KMS-11 (cell line): ENCODE results near the gene OSCP1.
A peak's percentile ranks its signal among the peaks of the same experiment; 100 is the strongest.

ENCODE experiments used
- H2AFZ ChIP-seq: fragments of 200-600 bp; sonication (generic); 2 replicates; pipeline ENCODE4 v1.6.1; 2016; ENCODE audit warnings: antibody characterized with exemption, mixed run types, low read depth
- H3K27ac ChIP-seq: fragments of 200-600 bp; sonication (generic); 2 replicates; pipeline ENCODE4 v1.6.1; 2016; ENCODE audit warnings: mild to moderate bottlenecking, mixed run types
- H3K27me3 ChIP-seq: fragments of 200-600 bp; sonication (generic); 2 replicates; pipeline ENCODE4 v1.6.1; 2017; ENCODE audit warnings: mild to moderate bottlenecking, low read depth, mixed run types, moderate library complexity; ENCODE audit not compliant: insufficient read depth
- H3K36me3 ChIP-seq: fragments of 200-600 bp; sonication (generic); 2 replicates; pipeline ENCODE4 v1.6.1; 2017; ENCODE audit warnings: mild to moderate bottlenecking, mixed run types; ENCODE audit not compliant: insufficient read depth
- H3K4me1 ChIP-seq: fragments of 200-600 bp; sonication (generic); 2 replicates; pipeline ENCODE4 v1.6.1; 2016; ENCODE audit warnings: mild to moderate bottlenecking, low read depth, mixed run types; ENCODE audit not compliant: poor library complexity, severe bottlenecking
- H3K4me2 ChIP-seq: fragments of 200-600 bp; sonication (generic); 2 replicates; pipeline ENCODE4 v1.7.0; 2016; ENCODE audit warnings: mild to moderate bottlenecking, mixed run types
- H3K4me3 ChIP-seq: fragments of 200-600 bp; sonication (generic); IDR thresholded peaks from 2 replicates; pipeline ENCODE4 v1.6.1; 2017; ENCODE audit warnings: low read depth, low read length, mixed read lengths; ENCODE audit not compliant: insufficient read depth
- H3K79me2 ChIP-seq: fragments of 200-600 bp; sonication (generic); 2 replicates; pipeline ENCODE4 v1.6.1; 2016; ENCODE audit warnings: low read depth, mixed run types; ENCODE audit not compliant: insufficient read depth
- H3K9ac ChIP-seq: fragments of 200-600 bp; sonication (generic); 2 replicates; pipeline ENCODE4 v1.6.1; 2016; ENCODE audit warnings: mild to moderate bottlenecking, mixed run types
- H4K20me1 ChIP-seq: fragments of 200-600 bp; sonication (generic); 2 replicates; pipeline ENCODE4 v1.6.1; 2016; ENCODE audit warnings: mild to moderate bottlenecking, mixed run types; ENCODE audit not compliant: insufficient read depth
- TF ChIP-seq, protein P1 (sequence below): fragments of 200-600 bp; sonication (generic); conservative IDR thresholded peaks from 2 replicates; pipeline ENCODE4 v1.6.1; 2017; ENCODE audit warnings: low read depth, mild to moderate bottlenecking, antibody characterized with exemption, low read length, moderate library complexity, mixed read lengths

OSCP1 gene

DNA sequence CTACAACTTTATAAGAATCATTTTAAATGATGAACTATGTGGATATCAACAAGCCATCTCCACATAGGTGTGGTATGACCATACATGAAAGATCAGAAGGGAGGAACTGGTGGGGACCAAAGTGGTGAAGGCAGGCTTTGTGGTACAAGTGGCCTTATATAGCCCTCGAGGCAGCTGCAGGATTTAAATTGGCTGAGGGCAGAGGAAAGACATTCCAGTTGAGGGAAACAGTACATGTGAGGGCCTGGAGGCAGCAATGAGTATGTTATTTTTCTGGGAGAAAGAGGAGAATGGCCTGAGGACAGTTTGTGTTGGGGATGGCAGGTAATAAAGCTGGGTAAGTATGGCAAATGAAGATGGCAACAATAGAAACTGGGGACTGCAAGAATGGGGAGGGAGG, 17.1 kb downstream of the OSCP1 start:
- Histone ChIP-seq H3K4me2 (no peak overlapping the region), H3K4me3 (no peak overlapping the region), H3K27me3 (no peaks in the 10 kb centered on the region), H2AFZ (no peak overlapping the region), H3K4me1 (peaks cover 11% of the 10 kb centered on the region), H4K20me1 (no peaks in the 10 kb centered on the region), H3K79me2 (no peaks in the 10 kb centered on the region), H3K27ac (no peak overlapping the region), H3K9ac (no peak overlapping the region), H3K36me3 (no peaks in the 10 kb centered on the region)
- TF ChIP-seq, protein P1, sequence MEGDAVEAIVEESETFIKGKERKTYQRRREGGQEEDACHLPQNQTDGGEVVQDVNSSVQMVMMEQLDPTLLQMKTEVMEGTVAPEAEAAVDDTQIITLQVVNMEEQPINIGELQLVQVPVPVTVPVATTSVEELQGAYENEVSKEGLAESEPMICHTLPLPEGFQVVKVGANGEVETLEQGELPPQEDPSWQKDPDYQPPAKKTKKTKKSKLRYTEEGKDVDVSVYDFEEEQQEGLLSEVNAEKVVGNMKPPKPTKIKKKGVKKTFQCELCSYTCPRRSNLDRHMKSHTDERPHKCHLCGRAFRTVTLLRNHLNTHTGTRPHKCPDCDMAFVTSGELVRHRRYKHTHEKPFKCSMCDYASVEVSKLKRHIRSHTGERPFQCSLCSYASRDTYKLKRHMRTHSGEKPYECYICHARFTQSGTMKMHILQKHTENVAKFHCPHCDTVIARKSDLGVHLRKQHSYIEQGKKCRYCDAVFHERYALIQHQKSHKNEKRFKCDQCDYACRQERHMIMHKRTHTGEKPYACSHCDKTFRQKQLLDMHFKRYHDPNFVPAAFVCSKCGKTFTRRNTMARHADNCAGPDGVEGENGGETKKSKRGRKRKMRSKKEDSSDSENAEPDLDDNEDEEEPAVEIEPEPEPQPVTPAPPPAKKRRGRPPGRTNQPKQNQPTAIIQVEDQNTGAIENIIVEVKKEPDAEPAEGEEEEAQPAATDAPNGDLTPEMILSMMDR, result no peak

DNA sequence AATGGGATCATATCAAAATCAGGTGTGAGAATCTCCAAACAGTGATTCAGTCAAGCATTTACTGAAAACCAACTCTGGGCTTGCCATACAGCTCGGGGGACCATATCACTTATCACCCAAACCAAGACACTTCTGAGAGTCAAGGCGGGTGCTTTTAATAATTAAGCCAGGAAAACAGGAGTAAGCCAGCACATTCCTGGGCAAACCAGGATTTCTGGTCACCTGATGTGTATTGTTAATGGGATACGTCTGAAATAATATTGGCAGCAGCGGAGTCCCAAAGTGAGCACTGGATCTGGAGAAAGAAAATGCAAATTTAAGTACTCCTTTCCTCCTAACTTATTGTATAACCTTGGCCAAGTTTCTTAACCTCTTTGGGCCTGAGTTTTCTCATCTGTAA, 17.6 kb downstream of the OSCP1 start:
- Histone ChIP-seq H3K9ac (no peak overlapping the region), H3K4me1 (peaks cover 11% of the 10 kb centered on the region), H3K27ac (no peak overlapping the region), H2AFZ (no peak overlapping the region), H3K36me3 (no peaks in the 10 kb centered on the region), H4K20me1 (no peaks in the 10 kb centered on the region), H3K79me2 (no peaks in the 10 kb centered on the region), H3K4me2 (no peak overlapping the region), H3K27me3 (no peaks in the 10 kb centered on the region), H3K4me3 (no peak overlapping the region)
- TF ChIP-seq, protein P1, result no peak

DNA sequence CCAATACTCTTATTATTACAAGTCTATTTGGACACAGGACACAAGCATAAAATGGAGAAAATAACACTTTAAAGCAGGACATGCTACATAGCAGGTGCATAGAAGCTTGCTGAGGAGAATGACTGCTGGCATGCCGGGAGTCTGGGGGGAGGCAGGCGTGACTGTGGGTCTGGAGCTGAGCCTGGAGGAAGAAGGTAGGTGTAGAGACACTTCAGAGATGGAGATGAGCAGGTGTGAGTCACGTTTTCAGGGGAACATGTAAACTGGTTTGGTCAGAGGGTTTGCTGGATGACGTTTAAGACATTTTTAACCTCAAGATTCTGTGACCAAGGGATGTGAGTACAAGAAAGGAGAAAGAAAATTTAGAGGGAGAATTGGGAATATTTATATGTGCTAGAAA, 24.5 kb downstream of the OSCP1 start:
- H3K36me3 ChIP-seq, result no peaks in the 10 kb centered on the region
- TF ChIP-seq, protein P1, result no peak
- no peak overlapping the region for H3K4me3 ChIP-seq
- H2AFZ ChIP-seq, result no peak overlapping the region
- H3K27ac ChIP-seq, result no peak overlapping the region
- H3K9ac ChIP-seq, result no peak overlapping the region
- no peaks in the 10 kb centered on the region for H3K79me2 ChIP-seq
- peaks cover 2% of the 10 kb centered on the region for H3K4me1 ChIP-seq
- no peaks in the 10 kb centered on the region for H3K27me3 ChIP-seq
- no peak overlapping the region for H3K4me2 ChIP-seq
- no peaks in the 10 kb centered on the region for H4K20me1 ChIP-seq

DNA sequence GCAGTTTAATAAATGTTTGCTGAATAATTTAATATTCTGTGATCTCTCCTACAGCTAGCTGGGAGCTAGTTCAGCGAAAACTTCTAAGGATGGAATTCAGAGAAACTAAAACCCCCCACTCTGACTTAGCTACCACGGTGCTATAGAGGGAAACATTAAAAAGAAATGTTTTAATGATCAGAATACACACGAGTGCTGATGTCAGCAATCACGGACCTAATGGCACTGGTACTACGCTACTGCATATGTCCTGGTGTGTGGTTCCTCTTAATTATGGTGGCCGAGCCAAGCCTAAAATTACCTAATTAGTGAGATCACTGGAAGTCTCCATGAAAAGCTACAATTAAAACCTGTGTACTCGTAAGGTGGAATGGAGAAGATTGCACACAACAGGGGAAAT, 28.6 kb downstream of the OSCP1 start:
- H3K27ac ChIP-seq, result no peak overlapping the region
- peaks cover 9% of the 10 kb centered on the region for H3K4me1 ChIP-seq
- H3K27me3 ChIP-seq, result no peaks in the 10 kb centered on the region
- no peaks in the 10 kb centered on the region for H3K36me3 ChIP-seq
- H3K4me2 ChIP-seq, result no peak overlapping the region
- H3K79me2 ChIP-seq, result no peaks in the 10 kb centered on the region
- no peak overlapping the region for H3K9ac ChIP-seq
- no peaks in the 10 kb centered on the region for H4K20me1 ChIP-seq
- no peak overlapping the region for H2AFZ ChIP-seq
- TF ChIP-seq, protein P1, result no peak
- no peak overlapping the region for H3K4me3 ChIP-seq

GRCh38 chr1:36420836-36421317, 29.4 kb downstream of the OSCP1 start:
- Histone ChIP-seq H3K4me2 (no peak overlapping the region), H4K20me1 (no peaks in the 10 kb centered on the region), H3K9ac (no peak overlapping the region), H3K36me3 (no peaks in the 10 kb centered on the region), H3K4me3 (no peak overlapping the region), H2AFZ (peak overlapping the region; percentile 59; the same call in 1 of the 2 replicates), H3K79me2 (no peaks in the 10 kb centered on the region), H3K27ac (no peak overlapping the region), H3K27me3 (no peaks in the 10 kb centered on the region), H3K4me1 (peaks cover 9% of the 10 kb centered on the region)
- TF ChIP-seq, protein P1, result peak; percentile 79
